HG03439 (cell line): Measurements from ENCODE around the gene PLB1.
A peak's percentile ranks its signal among the peaks of the same experiment; 100 is the strongest.

Experiments
- ATAC-seq: cut with Tn5 transposase; IDR thresholded peaks from one replicate; pipeline ENCODE4 v1.9.1; 2021; ENCODE audit warnings: mild to moderate bottlenecking, moderate library complexity; ENCODE audit not compliant: unreplicated experiment

The PLB1 gene

GRCh38 chr2:28563869-28564268, 68.0 kb downstream of the PLB1 start:
- no peak for ATAC-seq

- no peak for ATAC-seq
Measured at GRCh38 chr2:28564346-28564745, 68.5 kb downstream of the PLB1 start.

- no peak for ATAC-seq
Measured at GRCh38 chr2:28565033-28565432, 69.2 kb downstream of the PLB1 start.

- no peak for ATAC-seq
Measured at GRCh38 chr2:28565720-28566295, 69.9 kb downstream of the PLB1 start.

- peak; percentile 90 for ATAC-seq
Measured at GRCh38 chr2:28566521-28567041, 70.7 kb downstream of the PLB1 start.

- no peak for ATAC-seq
Measured at GRCh38 chr2:28567061-28567471, 71.2 kb downstream of the PLB1 start.

- no peak for ATAC-seq
Measured at GRCh38 chr2:28568036-28568435, 72.2 kb downstream of the PLB1 start.

- no peak for ATAC-seq
Measured at GRCh38 chr2:28568533-28568932, 72.7 kb downstream of the PLB1 start.

GRCh38 chr2:28570431-28570830, 74.6 kb downstream of the PLB1 start:
- ATAC-seq = no peak

- ATAC-seq = no peak
Measured at GRCh38 chr2:28576714-28577113, 80.9 kb downstream of the PLB1 start.

GRCh38 chr2:28577791-28578680, 82.2 kb downstream of the PLB1 start:
- ATAC-seq = no peak

GRCh38 chr2:28578774-28579173, 82.9 kb downstream of the PLB1 start:
- no peak for ATAC-seq

- no peak for ATAC-seq
Measured at GRCh38 chr2:28579606-28580005, 83.7 kb downstream of the PLB1 start.

GRCh38 chr2:28580078-28580477, 84.2 kb downstream of the PLB1 start:
- ATAC-seq = no peak

- ATAC-seq = no peak
Measured at GRCh38 chr2:28581312-28581711, 85.5 kb downstream of the PLB1 start.

- no peak for ATAC-seq
Measured at GRCh38 chr2:28582152-28582551, 86.3 kb downstream of the PLB1 start.

- ATAC-seq = no peak
Measured at GRCh38 chr2:28582595-28582994, 86.7 kb downstream of the PLB1 start.

- no peak for ATAC-seq
Measured at GRCh38 chr2:28583899-28584553, 88.2 kb downstream of the PLB1 start.

GRCh38 chr2:28586867-28587266, 91.0 kb downstream of the PLB1 start:
- no peak for ATAC-seq

- no peak for ATAC-seq
Measured at GRCh38 chr2:28587526-28588291, 91.8 kb downstream of the PLB1 start.

GRCh38 chr2:28588292-28588670, 92.4 kb downstream of the PLB1 start:
- no peak for ATAC-seq
